ENCODE measurements around the gene ICA1. TPM values are rescaled to one million over a fixed set of nuclear protein-coding genes. Genes with fewer than 3 reads are reported as not detected.

ICA1 gene
- total RNA-seq, 1 donor: 4.3 TPM

DNA sequence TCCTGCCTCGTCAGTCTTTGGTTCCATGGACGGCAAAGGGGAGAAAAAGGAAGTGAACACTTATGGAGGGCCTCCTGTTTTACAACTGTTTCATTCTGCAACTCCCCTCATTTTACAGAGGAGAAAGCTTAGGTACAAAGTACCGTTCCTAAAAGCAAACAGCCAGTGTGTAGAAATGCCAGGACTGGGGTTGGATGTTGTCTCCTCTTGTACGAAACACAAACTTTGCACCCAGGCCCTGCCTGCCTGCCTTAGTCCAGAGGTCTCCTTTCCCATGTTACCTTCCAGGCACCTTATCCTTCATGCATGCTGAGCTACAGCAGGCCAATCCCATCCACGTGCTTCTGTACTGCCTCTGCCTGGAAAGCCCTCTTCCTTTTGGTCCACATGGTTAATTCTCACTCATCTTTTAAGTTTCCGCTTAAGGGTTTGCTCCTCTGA is 86.0 kb downstream of the ICA1 start:
- H3K4me3 ChIP-seq (ENCODE audit: low read depth, low read length): no peak overlapping the region
- no peak for DNase-seq (ENCODE audit: low read depth)
- TF ChIP-seq, protein P1, sequence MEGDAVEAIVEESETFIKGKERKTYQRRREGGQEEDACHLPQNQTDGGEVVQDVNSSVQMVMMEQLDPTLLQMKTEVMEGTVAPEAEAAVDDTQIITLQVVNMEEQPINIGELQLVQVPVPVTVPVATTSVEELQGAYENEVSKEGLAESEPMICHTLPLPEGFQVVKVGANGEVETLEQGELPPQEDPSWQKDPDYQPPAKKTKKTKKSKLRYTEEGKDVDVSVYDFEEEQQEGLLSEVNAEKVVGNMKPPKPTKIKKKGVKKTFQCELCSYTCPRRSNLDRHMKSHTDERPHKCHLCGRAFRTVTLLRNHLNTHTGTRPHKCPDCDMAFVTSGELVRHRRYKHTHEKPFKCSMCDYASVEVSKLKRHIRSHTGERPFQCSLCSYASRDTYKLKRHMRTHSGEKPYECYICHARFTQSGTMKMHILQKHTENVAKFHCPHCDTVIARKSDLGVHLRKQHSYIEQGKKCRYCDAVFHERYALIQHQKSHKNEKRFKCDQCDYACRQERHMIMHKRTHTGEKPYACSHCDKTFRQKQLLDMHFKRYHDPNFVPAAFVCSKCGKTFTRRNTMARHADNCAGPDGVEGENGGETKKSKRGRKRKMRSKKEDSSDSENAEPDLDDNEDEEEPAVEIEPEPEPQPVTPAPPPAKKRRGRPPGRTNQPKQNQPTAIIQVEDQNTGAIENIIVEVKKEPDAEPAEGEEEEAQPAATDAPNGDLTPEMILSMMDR (IDR thresholded peaks at IDR 0.05; ENCODE audit: insufficient read depth, low read depth, low read length): no peak

DNA sequence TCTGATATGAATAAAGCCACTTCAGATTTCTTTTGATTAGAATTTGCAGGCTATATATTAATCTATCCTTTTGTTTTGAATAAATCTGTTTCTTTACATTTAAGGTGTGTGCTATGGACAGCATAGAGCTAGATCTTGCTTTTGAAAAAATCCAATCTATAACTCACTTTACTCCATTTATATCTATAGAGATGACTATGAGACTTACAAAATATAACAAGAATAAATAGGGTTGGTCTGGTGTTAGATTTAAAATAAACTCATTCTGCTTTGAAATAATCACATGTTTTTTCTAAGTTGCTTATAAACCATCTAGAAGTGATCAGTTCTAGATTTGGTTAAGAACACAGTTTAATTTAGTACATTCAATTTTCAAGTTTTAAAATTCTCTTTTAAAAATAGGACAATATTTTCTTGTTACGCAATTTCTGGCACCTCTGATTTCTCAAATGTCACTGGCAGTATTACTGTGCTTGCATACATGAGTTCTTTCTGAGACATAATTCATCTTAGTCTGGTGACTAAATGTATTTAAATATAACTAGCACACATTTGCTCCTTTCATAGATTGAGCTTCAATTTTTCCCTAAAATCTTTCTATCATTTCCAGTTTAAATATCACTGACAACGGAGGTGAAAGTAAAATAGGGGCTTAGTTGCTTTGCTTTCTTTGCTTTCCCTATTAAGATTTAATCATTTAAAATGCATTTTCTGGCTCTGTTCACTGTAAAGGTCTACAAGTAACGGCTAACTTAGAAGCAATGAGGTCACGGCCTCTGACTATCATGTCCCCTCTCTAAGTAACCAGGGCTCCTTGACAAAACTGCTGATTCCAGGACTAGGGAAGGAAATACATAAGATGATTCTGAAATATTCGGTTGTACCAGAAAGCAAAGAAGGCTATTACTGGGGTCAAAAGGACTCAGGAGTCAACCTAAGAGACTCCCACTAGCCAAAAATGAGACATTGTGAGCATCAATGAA is 89.3 kb downstream of the ICA1 start:
- TF ChIP-seq, protein P1 (IDR thresholded peaks at IDR 0.05; ENCODE audit: insufficient read depth, low read depth, low read length): no peak
- DNase-seq (ENCODE audit: low read depth): no peak
- no peak overlapping the region for H3K4me3 ChIP-seq (ENCODE audit: low read depth, low read length)

DNA sequence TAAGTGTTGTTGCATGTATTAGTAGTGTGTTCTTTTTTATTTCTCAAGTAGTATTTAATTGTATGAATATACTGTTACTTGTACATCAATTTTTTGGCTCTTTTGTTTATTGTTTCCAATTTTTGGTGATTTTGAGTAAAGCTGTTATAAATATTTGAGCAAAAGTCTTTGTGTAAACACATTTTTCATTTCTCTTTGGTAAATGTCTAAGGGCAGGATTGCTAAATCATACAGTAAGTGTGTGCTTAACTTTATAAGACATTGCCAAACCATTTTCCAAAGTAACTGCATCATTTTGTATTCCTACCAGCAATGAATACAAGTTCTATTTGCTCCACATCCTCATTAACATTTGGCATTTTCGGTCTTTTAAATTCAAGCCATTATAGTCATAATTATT is 92.8 kb downstream of the ICA1 start:
- TF ChIP-seq, protein P1 (IDR thresholded peaks at IDR 0.05; ENCODE audit: insufficient read depth, low read depth, low read length): no peak
- DNase-seq (ENCODE audit: low read depth): no peak
- H3K4me3 ChIP-seq (ENCODE audit: low read depth, low read length): no peak overlapping the region

DNA sequence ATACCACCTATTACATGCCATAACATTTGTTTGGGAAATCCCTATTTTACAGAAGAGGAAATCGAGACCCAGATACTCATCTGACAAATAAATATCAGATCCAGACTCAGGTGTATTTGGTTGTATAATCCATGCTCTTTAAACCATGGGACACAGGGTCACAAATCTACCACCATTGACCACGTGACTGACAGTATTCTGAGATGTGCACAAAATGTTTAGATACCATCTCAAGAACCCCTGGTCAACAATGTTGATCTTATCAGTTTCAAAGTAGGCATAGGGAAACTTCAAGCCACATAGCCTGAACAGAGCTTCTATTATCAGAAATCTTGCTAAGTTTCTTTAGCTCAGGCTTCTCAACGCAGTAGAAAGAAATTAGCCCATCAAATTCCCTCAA is 93.6 kb downstream of the ICA1 start:
- TF ChIP-seq, protein P1 (IDR thresholded peaks at IDR 0.05; ENCODE audit: insufficient read depth, low read depth, low read length): no peak
- H3K4me3 ChIP-seq (ENCODE audit: low read depth, low read length): no peak overlapping the region
- DNase-seq (ENCODE audit: low read depth): no peak

DNA sequence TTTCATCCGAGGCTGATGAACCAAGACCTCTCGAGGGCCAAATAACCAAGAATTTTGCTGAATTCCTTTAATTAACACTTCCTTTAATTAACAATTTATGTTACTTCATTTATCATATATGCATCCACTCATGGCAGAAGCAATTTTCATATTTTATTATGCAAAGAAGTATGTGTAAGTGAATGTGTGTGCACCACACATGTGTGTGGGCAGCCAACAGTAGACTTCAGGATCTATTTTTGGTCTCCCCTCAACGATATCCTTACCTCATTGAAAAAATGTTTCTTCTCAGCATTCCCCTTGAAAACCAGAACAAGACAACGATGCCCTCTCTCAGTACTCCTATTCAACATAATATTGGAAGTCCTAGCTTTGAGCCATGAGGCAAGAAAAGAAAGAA is 96.8 kb downstream of the ICA1 start:
- no peak for DNase-seq (ENCODE audit: low read depth)
- TF ChIP-seq, protein P1 (IDR thresholded peaks at IDR 0.05; ENCODE audit: insufficient read depth, low read depth, low read length): no peak
- no peak overlapping the region for H3K4me3 ChIP-seq (ENCODE audit: low read depth, low read length)

DNA sequence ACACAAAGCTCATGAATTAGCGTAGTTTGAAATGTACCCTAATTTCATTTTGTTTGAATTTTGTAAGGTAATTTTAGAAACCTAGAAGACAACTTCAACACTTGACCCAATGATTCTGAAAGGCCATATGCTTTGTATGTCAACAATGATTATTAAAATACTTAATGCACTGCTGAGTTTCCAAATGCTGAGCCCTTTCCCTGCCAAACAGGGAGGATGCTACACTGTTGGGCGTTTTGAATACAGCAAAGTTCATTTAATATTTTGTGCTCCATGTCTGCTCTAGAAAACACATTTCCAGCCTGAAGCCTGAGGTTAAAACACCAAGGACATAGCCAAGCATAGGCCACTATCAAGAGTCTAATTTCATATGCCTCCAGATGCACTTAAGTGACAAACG is 99.8 kb downstream of the ICA1 start:
- TF ChIP-seq, protein P1 (IDR thresholded peaks at IDR 0.05; ENCODE audit: insufficient read depth, low read depth, low read length): no peak
- no peak for DNase-seq (ENCODE audit: low read depth)
- no peak overlapping the region for H3K4me3 ChIP-seq (ENCODE audit: low read depth, low read length)
